Loucy (cell line): ENCODE measurements around the gene SIRPB1.
A peak's percentile ranks its signal among the peaks of the same experiment; 100 is the strongest.

Experiments used
- H2AFZ ChIP-seq: fragments of 200-600 bp; sonication (generic); 2 replicates; pipeline ENCODE4 v1.6.0; 2016; ENCODE audit warnings: antibody characterized with exemption, mild to moderate bottlenecking, low read length, moderate library complexity
- H3F3A ChIP-seq: fragments of 200-600 bp; 2 replicates; pipeline ENCODE4 v1.6.0; 2016; ENCODE audit warnings: antibody characterized with exemption, low read depth, mild to moderate bottlenecking
- H3K27me3 ChIP-seq: fragments of 200-600 bp; sonication (generic); 2 replicates; pipeline ENCODE4 v1.6.1; 2014; ENCODE audit warnings: low read length, mild to moderate bottlenecking; ENCODE audit not compliant: insufficient read depth, poor library complexity, severe bottlenecking
- H3K36me3 ChIP-seq: fragments of 200-600 bp; sonication (generic); 2 replicates; pipeline ENCODE4 v1.6.1; 2016; ENCODE audit warnings: low read length; ENCODE audit not compliant: insufficient read depth
- H3K4me1 ChIP-seq: fragments of 200-600 bp; sonication (generic); 2 replicates; pipeline ENCODE4 v1.5.1; 2014; ENCODE audit warnings: low read length, mild to moderate bottlenecking; ENCODE audit not compliant: insufficient read depth, poor library complexity, severe bottlenecking
- H3K4me2 ChIP-seq: fragments of 200-600 bp; sonication (generic); 2 replicates; pipeline ENCODE4 v1.6.0; 2014; ENCODE audit warnings: antibody characterized with exemption, low read length, low read depth, mild to moderate bottlenecking; ENCODE audit not compliant: poor library complexity, severe bottlenecking
- H3K4me3 ChIP-seq: fragments of 200-600 bp; sonication (generic); 2 replicates; pipeline ENCODE4 v1.5.1; 2014; ENCODE audit warnings: low read length, mild to moderate bottlenecking, mixed read lengths; ENCODE audit not compliant: poor library complexity, severe bottlenecking
- H3K79me2 ChIP-seq: fragments of 200-600 bp; sonication (generic); 2 replicates; pipeline ENCODE4 v1.6.1; 2014; ENCODE audit warnings: low read length; ENCODE audit not compliant: insufficient read depth
- H3K9ac ChIP-seq: fragments of 200-600 bp; sonication (generic); 2 replicates; pipeline ENCODE4 v1.6.0; 2014; ENCODE audit warnings: mild to moderate bottlenecking, low read depth, low read length, moderate library complexity; ENCODE audit not compliant: poor library complexity, severe bottlenecking
- H3K9me2 ChIP-seq: fragments of 200-600 bp; sonication (generic); replicated peaks from 2 replicates; pipeline ENCODE4 v1.6.1; 2016; ENCODE audit warnings: low read depth, low read length, mixed read lengths
- H3K9me3 ChIP-seq: fragments of 200-600 bp; sonication (generic); 2 replicates; pipeline ENCODE4 v1.6.1; 2014; ENCODE audit warnings: mild to moderate bottlenecking, antibody characterized with exemption, low read length, low read depth; ENCODE audit not compliant: insufficient read depth
- H4K20me1 ChIP-seq: fragments of 200-600 bp; sonication (generic); 2 replicates; pipeline ENCODE4 v1.6.0; 2014; ENCODE audit warnings: antibody characterized with exemption, low read length, mild to moderate bottlenecking; ENCODE audit not compliant: insufficient read depth, poor library complexity, severe bottlenecking
- EZH2phosphoT487 ChIP-seq: fragments of 200-600 bp; IDR thresholded peaks from 2 replicates; pipeline ENCODE4 v1.6.1; 2018; ENCODE audit warnings: antibody characterized with exemption, mild to moderate bottlenecking, moderate library complexity, borderline replicate concordance
- TF ChIP-seq, protein P1 (sequence below): fragments of 200-600 bp; sonication (generic); conservative IDR thresholded peaks from 2 replicates; pipeline ENCODE4 v1.5.1; 2014; ENCODE audit warnings: mild to moderate bottlenecking, antibody characterized with exemption, low read length

SIRPB1 gene

DNA sequence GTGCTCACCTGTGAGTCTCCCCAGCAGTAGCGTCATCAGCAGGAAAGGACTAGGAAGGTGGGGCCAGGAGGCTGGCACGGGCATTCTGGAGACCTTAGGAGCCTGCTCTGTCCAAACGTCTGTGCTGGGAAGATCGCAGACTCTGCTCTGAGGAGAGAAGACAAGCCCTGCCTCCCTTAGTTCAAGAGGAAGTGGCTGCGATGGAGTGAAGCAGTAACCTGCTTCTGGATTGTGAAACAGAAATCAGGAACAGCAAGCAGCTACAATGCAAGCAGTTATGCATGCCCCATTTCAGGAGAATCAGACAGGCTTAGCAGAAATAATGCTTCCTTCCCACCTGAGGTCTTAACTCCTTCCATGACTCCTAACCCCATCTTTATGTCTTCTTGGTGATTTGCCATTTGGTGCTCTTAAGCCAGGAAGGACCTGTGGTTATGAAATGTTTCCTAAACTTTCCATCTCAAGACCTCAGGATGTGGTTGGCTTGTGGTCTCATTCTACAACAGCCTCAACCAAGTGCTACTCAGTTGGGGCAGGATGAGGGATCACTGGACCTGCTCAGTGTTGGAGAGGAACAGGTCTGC lies at the start of gene SIRPB1:
Gene SIRPB1, minus strand, starts transcription at position 149 of the 584 bp plus-strand sequence. Its CDS starts 65 bp downstream, at position 84.
- peak within 1 kb of the TSS; percentile 10 for H3K4me3 ChIP-seq
- H3K4me1 ChIP-seq: peaks cover 30% of the 10 kb centered on the region
- TF ChIP-seq EZH2phosphoT487: no peak
- TF ChIP-seq, protein P1, sequence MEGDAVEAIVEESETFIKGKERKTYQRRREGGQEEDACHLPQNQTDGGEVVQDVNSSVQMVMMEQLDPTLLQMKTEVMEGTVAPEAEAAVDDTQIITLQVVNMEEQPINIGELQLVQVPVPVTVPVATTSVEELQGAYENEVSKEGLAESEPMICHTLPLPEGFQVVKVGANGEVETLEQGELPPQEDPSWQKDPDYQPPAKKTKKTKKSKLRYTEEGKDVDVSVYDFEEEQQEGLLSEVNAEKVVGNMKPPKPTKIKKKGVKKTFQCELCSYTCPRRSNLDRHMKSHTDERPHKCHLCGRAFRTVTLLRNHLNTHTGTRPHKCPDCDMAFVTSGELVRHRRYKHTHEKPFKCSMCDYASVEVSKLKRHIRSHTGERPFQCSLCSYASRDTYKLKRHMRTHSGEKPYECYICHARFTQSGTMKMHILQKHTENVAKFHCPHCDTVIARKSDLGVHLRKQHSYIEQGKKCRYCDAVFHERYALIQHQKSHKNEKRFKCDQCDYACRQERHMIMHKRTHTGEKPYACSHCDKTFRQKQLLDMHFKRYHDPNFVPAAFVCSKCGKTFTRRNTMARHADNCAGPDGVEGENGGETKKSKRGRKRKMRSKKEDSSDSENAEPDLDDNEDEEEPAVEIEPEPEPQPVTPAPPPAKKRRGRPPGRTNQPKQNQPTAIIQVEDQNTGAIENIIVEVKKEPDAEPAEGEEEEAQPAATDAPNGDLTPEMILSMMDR: no peak
- H3F3A ChIP-seq: no peaks in the 10 kb centered on the region
- H3K79me2 ChIP-seq: no peaks in the 10 kb centered on the region
- no peaks in the 10 kb centered on the region for H3K27me3 ChIP-seq
- H4K20me1 ChIP-seq: no peaks in the 10 kb centered on the region
- no peak within 1 kb of the TSS for H2AFZ ChIP-seq
- H3K9me3 ChIP-seq: peaks cover 8% of the 10 kb centered on the region; the same call in 1 of the 2 replicates
- no peaks in the 10 kb centered on the region for H3K36me3 ChIP-seq
- H3K9me2 ChIP-seq: no peaks in the 10 kb centered on the region
- H3K4me2 ChIP-seq: peak within 1 kb of the TSS; percentile 58
- H3K9ac ChIP-seq: no peak within 1 kb of the TSS

DNA sequence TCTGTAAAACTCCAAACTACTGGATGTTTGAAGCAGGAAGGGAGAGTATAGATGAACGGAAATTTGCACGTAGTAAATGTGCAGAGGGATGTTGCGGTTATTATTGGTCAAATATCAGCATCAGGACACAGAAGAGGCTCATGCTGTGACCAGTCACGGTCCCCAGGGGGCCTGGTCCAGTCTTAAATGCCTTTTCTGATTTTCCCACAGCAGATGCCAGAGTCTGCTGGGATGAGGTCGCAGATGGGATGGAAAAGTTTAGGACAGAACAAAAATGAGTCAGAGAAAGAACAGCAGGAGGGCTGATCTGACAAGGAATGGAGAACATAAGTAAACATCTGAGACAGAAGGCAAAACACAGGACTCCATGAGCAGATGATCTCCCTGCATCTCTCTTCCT lies 49.5 kb upstream of the SIRPB1 start:
- H2AFZ ChIP-seq: no peak overlapping the region
- TF ChIP-seq, protein P1: no peak
- TF ChIP-seq EZH2phosphoT487: no peak
- H3K36me3 ChIP-seq: no peaks in the 10 kb centered on the region
- H3F3A ChIP-seq: no peaks in the 10 kb centered on the region
- H4K20me1 ChIP-seq: no peaks in the 10 kb centered on the region
- no peak overlapping the region for H3K9ac ChIP-seq
- H3K9me3 ChIP-seq: no peaks in the 10 kb centered on the region
- no peak overlapping the region for H3K4me3 ChIP-seq
- peaks cover 14% of the 10 kb centered on the region for H3K4me1 ChIP-seq
- no peak overlapping the region for H3K4me2 ChIP-seq
- no peaks in the 10 kb centered on the region for H3K27me3 ChIP-seq
- H3K9me2 ChIP-seq: no peaks in the 10 kb centered on the region
- no peaks in the 10 kb centered on the region for H3K79me2 ChIP-seq

DNA sequence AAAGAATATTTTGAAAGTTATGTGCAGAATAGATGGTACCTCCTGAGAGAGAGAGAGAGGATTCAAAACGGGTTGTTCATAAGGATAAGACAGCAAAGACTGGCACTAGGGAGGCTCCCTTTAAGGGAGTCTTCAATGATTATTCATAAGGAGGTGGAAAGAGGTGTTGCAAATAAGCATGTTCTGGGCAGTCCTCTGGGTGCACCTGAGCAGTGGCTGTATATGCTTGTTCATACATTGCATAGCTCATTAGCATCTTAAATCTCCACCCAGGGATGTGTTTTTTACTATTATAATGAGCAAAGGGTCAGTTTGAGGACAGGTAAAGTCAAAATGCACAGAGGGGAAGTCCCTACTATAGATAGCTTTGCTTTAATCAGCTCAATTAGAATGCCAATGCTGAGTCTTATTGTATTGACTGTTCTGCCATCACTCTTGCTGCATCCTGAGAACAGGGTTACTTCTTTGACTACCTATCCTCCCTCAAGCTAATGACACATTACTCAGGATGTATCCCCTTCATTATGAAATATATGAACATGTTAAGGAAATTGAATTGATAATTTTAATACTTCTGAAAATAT lies 47.8 kb upstream of the SIRPB1 start:
- Histone ChIP-seq H3K79me2 (no peaks in the 10 kb centered on the region), H3K27me3 (no peaks in the 10 kb centered on the region), H4K20me1 (no peaks in the 10 kb centered on the region), H3K9me2 (no peaks in the 10 kb centered on the region), H3K4me2 (no peak overlapping the region), H3K4me1 (peaks cover 20% of the 10 kb centered on the region), H3K4me3 (no peak overlapping the region), H3K36me3 (no peaks in the 10 kb centered on the region), H3K9ac (no peak overlapping the region), H3K9me3 (no peaks in the 10 kb centered on the region), H2AFZ (no peak overlapping the region), H3F3A (no peaks in the 10 kb centered on the region)
- TF ChIP-seq, protein P1: no peak
- no peak for TF ChIP-seq EZH2phosphoT487
